Mammary microvascular endothelial cell (primary cell): ENCODE measurements around the gene EPS15. TPM values are rescaled to one million over a fixed set of nuclear protein-coding genes. Genes with fewer than 3 reads are reported as not detected.

Experiments used
- total RNA-seq: library from RNA; depleted of rRNA; stranded (reverse); fragments of >200 nt; gene quantifications from 2 replicates; pipeline ENCODE4 v1.2.3, GENCODE V29; 2015

The EPS15 gene
- 28.8 and 32.2 TPM in 2 replicates for total RNA-seq

GRCh38 chr1:51519048-51519864, at the start of gene EPS15:
EPS15 (minus strand) TSS chr1:51519266; CDS start chr1:51519231, 35 bp downstream.

GRCh38 chr1:51330331-51331201, 188.5 kb downstream of the EPS15 start, which contains the start of gene TTC39A:
TTC39A (minus strand) TSS chr1:51330562; CDS start chr1:51330477, 85 bp downstream.

Other genes starting within 250 kb of the EPS15 start
- gene TTC39A, start 188.7 kb downstream of the EPS15 start, total RNA-seq, result 1.1 and 5.3 TPM in 2 replicates
- 65.7 and 71.7 TPM in 2 replicates for gene OSBPL9, start 97.8 kb upstream of the EPS15 start, total RNA-seq